Activated B cell treated with CpG ODN at 0.5 μM for 24 hours (primary cell): ENCODE data around the gene C14orf180. TPM values are rescaled to one million over a fixed set of nuclear protein-coding genes. Genes with fewer than 3 reads are reported as not detected.

Experiments used
- ATAC-seq: fragments of 200-7000 bp; cut with Tn5 transposase; one replicate; pipeline ENCODE4 v1.10.0; 2021; ENCODE audit warnings: low read depth, mild to moderate bottlenecking, moderate library complexity
- CTCF ChIA-PET: fragments of 350-600 bp; sonication (Branson Sonifier 250); formaldehyde crosslinking; loops from one replicate; lab custom pipeline; 2021; ENCODE audit warnings: antibody characterized with exemption; lab: Charles Lee
- POLR2A ChIA-PET: fragments of 350-600 bp; sonication (Branson Sonifier 250); formaldehyde crosslinking; loops from one replicate; lab custom pipeline; 2021; ENCODE audit warnings: antibody characterized with exemption; lab: Charles Lee
- DNase-seq: peaks from one replicate; pipeline ENCODE4 v3.0.0; 2022
- H3K27ac Mint-ChIP-seq: one replicate; pipeline ENCODE4 v1.8.0; 2020; ENCODE audit warnings: mixed read lengths
- H3K27me3 Mint-ChIP-seq: one replicate; pipeline ENCODE4 v1.8.0; 2021; ENCODE audit warnings: mixed read lengths
- H3K36me3 Mint-ChIP-seq: one replicate; pipeline ENCODE4 v1.8.0; 2021; ENCODE audit warnings: low read depth, mixed read lengths
- H3K4me1 Mint-ChIP-seq: one replicate; pipeline ENCODE4 v1.8.0; 2021; ENCODE audit warnings: mixed read lengths
- H3K4me3 Mint-ChIP-seq: one replicate; pipeline ENCODE4 v1.8.0; 2020; ENCODE audit warnings: mild to moderate bottlenecking, mixed read lengths
- H3K9me3 Mint-ChIP-seq: one replicate; pipeline ENCODE4 v1.8.0; 2020; ENCODE audit warnings: mixed read lengths
- intact Hi-C: fragments of 100-400 bp; cut with micrococcal nuclease; formaldehyde crosslinking; loops from one replicate; pipeline ENCODE4 v1.15.1; 2024
- total RNA-seq: library from RNA; stranded (reverse); gene quantifications from 2 replicates; pipeline ENCODE4 v1.2.3, GENCODE V29; 2022
- TF ChIP-seq, protein P1 (sequence below): fragments of 200-600 bp; IDR thresholded peaks from one replicate; pipeline ENCODE4 v1.8.0; 2022; ENCODE audit warnings: antibody characterized with exemption, mild to moderate bottlenecking

The C14orf180 gene
- total RNA-seq, 1 donor from 2014 or later, result not detected

DNA sequence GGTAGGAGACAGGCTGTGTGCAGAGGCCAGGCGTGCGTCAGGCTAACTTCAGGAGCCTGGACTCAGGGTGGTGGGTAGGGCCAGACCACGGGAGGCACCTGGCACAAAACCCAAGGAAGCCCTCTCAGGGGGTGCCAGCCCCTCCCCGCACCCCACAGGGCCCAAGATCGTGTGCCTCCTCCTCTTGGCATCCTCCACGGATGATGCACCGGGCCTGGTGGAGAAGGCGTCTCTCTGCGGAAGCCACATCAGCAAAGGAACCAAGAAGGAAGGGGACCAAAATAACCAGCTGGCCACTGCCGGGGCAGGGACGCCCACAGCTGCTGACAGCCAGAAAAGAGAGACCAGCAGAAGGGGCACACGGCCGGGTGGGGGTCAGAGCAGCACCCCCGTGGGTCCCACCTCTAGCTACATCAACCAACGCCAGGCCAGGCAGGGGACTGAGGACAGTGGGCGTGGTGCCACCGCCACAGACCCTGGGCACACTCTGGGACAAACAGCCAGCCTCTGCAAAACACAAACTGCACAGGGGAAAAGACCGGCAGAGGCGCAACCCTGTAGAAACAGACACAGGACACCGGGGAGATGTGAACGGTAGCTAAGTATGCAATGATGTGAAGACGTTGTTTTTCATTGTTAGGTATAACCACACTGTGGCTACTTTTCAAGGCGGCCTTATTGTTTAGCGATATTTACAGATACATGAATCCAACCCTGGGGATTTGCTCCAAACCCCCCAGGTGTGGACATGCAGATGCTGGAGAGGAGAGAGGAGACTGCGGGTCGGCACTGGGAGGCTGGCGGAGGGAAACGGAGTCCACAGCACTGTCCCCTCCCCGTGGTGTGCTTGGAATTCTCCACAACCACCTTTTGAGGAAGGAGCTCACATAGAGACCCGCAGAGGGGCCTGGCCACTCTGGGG is 26.1 kb upstream of the C14orf180 start:
- DNase-seq, result no peak
- Mint-ChIP-seq H3K27ac (no peak overlapping the region), H3K27me3 (peaks cover 20% of the 10 kb centered on the region), H3K4me1 (no peaks in the 10 kb centered on the region), H3K36me3 (no peaks in the 10 kb centered on the region), H3K9me3 (no peaks in the 10 kb centered on the region), H3K4me3 (no peak overlapping the region)
- TF ChIP-seq, protein P1, sequence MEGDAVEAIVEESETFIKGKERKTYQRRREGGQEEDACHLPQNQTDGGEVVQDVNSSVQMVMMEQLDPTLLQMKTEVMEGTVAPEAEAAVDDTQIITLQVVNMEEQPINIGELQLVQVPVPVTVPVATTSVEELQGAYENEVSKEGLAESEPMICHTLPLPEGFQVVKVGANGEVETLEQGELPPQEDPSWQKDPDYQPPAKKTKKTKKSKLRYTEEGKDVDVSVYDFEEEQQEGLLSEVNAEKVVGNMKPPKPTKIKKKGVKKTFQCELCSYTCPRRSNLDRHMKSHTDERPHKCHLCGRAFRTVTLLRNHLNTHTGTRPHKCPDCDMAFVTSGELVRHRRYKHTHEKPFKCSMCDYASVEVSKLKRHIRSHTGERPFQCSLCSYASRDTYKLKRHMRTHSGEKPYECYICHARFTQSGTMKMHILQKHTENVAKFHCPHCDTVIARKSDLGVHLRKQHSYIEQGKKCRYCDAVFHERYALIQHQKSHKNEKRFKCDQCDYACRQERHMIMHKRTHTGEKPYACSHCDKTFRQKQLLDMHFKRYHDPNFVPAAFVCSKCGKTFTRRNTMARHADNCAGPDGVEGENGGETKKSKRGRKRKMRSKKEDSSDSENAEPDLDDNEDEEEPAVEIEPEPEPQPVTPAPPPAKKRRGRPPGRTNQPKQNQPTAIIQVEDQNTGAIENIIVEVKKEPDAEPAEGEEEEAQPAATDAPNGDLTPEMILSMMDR, result no peak
- ATAC-seq, result no peak
- ChIA-PET POLR2A (no interaction called here), CTCF (no interaction called here)
- intact Hi-C loops, result no loop called here

DNA sequence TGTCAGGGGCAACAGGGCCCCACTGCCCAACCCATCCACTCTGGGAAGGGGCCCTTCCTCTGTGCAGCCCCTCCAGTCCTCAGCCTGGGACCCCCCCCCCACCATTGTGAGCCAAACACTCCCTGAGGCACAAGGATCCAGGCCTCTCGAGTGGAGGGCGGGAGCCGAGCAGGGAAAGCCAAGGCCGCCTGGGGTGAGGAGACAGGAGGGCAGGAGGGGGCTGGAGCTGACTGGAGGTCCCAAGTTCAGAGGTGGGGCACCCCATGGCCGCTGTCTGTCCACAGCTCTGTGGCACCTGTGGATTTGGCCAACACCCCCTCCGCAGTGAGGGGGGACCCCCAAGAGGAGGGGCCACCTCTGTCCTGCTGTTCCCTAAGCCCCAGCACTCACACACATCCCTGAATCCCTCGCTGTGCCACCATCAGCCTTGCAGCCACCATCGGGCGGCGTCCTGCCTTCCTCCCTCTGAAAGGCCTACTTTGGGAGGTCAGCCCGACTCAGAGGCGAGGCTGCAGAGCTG is 25.4 kb upstream of the C14orf180 start:
- CTCF ChIA-PET, result no interaction called here
- Mint-ChIP-seq H3K36me3 (no peaks in the 10 kb centered on the region), H3K4me1 (no peaks in the 10 kb centered on the region), H3K27me3 (peaks cover 20% of the 10 kb centered on the region), H3K4me3 (no peak overlapping the region), H3K27ac (no peak overlapping the region), H3K9me3 (no peaks in the 10 kb centered on the region)
- POLR2A ChIA-PET, result no interaction called here
- ATAC-seq (no peak), DNase-seq (no peak)
- intact Hi-C loops, result no loop called here
- TF ChIP-seq, protein P1, result no peak

DNA sequence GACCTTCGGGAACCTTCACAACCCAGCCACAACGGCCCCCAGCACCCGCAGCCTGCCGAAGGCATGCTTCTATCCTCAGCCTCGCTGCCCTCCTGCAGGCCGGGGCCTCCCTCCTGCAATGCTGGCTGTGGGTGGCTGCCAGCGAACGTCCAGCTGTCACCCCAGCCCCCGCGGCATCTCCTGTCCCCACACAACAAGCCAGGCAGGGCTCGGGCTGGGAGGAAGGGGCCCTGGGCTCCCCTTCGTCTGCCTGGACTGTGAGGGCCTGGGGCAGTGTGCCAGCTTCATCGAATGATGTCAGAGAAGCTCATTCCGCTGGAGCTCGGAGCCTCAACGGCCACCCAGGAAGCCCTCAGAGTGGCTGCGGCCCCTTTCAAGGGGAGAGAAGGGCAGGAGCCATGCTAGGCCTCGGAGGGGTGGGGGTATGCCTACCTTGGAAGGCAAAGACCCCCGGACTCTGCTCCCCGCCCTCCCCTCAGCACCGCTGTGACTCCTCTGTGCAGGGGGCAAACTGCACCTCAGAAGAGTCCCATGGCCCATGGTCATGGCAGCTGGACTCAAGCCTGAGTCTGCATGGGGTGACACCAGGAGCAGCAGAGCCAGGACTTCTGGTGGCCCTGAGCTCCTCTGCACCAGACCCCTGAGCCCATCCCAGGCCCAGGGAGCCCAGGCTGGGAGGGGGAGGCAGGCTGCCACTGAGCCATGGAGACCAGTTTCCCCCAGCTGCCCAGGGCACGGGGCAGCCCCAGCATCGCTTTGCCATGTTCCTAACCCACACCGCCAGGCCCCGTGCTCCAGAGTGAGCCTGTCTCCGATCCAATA is 24.7 kb upstream of the C14orf180 start:
- no peaks in the 10 kb centered on the region for H3K4me1 Mint-ChIP-seq
- ChIA-PET CTCF (no interaction called here), POLR2A (no interaction called here)
- intact Hi-C loops, result no loop called here
- TF ChIP-seq, protein P1, result no peak
- ATAC-seq (no peak), DNase-seq (no peak)
- no peak overlapping the region for H3K4me3 Mint-ChIP-seq
- H3K27me3 Mint-ChIP-seq, result peaks cover 16% of the 10 kb centered on the region
- no peaks in the 10 kb centered on the region for H3K36me3 Mint-ChIP-seq
- no peak overlapping the region for H3K27ac Mint-ChIP-seq
- H3K9me3 Mint-ChIP-seq, result no peaks in the 10 kb centered on the region

DNA sequence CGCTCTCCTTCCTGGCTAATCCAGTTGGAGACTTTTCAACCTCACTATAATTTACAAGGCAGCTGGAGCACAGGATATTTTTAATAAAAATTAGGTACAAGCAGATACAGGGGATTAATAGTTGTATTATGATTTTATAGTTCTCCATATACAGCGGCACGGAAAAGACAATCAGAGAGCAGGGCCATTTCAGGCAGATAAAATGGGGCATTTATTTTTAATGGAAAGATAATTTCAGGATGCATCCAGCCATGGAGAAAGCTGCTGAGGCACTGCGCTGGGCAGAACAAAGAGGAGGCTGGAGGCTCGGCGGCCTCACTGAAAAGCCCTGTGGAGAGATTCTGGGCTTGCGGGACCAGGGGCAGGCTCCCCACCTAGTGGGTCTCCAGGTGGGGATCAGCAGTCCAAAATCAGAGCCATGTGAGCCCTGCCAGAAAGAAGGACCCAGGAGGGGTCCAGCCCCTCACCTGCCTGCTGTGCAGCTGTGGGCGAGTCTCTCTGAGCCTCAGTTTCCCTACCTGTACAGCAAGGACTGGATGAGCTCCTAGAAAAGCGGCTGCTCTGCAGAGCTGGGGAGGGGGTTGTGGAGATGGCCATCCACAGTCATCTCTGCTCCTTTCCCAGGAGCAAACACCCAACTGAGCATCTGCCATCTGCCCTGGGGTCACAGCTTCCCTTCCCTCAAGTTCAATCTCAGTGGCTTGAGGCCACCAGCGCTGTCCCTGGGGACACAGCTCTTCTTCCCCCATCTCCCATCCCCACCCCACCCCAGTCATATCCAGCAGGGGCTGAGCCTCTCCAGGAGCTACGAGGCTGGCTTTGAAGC is 23.9 kb upstream of the C14orf180 start:
- H3K9me3 Mint-ChIP-seq, result no peaks in the 10 kb centered on the region
- H3K27me3 Mint-ChIP-seq, result peaks cover 15% of the 10 kb centered on the region
- intact Hi-C loops, result no loop called here
- DNase-seq (no peak), ATAC-seq (no peak)
- POLR2A ChIA-PET, result no interaction called here
- CTCF ChIA-PET, result no interaction called here
- no peak overlapping the region for H3K27ac Mint-ChIP-seq
- no peaks in the 10 kb centered on the region for H3K36me3 Mint-ChIP-seq
- TF ChIP-seq, protein P1, result no peak
- no peak overlapping the region for H3K4me3 Mint-ChIP-seq
- H3K4me1 Mint-ChIP-seq, result no peaks in the 10 kb centered on the region
